K562 (cell line): ENCODE results near the gene MIDN. TPM values are rescaled to one million over a fixed set of nuclear protein-coding genes. Genes with fewer than 3 reads are reported as not detected.

ENCODE experiments used
- ERF ChIP-seq: fragments of 450-650 bp; formaldehyde crosslinking; IDR thresholded peaks from 2 replicates; pipeline ENCODE4 v1.4.0; 2020; ENCODE audit warnings: mild to moderate bottlenecking, mixed read lengths
- ETV5 ChIP-seq: sonication (generic); formaldehyde crosslinking; IDR thresholded peaks from 2 replicates; pipeline ENCODE4 v1.4.0; 2020; ENCODE audit warnings: low read depth, mild to moderate bottlenecking, missing genetic modification reagents
- L3MBTL2 ChIP-seq: fragments of 450-650 bp; IDR thresholded peaks from 2 replicates; pipeline ENCODE4 v1.6.1; 2016; ENCODE audit warnings: mild to moderate bottlenecking, moderate library complexity
- MXD1 ChIP-seq: fragments of 250-450 bp; sonication (Bioruptor Pico); IDR thresholded peaks from 2 replicates; pipeline ENCODE4 v1.8.0; 2021; ENCODE audit warnings: borderline replicate concordance, mild to moderate bottlenecking, moderate library complexity; ENCODE audit not compliant: poor library complexity, severe bottlenecking
- PRPF4 ChIP-seq: fragments of 200-400 bp; formaldehyde crosslinking; IDR thresholded peaks from one replicate; pipeline ENCODE4 v1.6.1; 2017; ENCODE audit warnings: low read length, low read depth, mild to moderate bottlenecking; ENCODE audit not compliant: insufficient read depth, poor library complexity, severe bottlenecking
- PTTG1 ChIP-seq: fragments of 450-650 bp; IDR thresholded peaks from 2 replicates; pipeline ENCODE4 v1.6.1; 2016; ENCODE audit warnings: low read depth, mild to moderate bottlenecking, missing genetic modification characterization, missing compliant biosample characterization
- SIRT6 ChIP-seq: IDR thresholded peaks from one replicate; pipeline ENCODE4 v1.6.1; 2012; ENCODE audit warnings: low read depth, mild to moderate bottlenecking, control low read depth, inconsistent platforms, low read length, moderate library complexity
- SRSF3 ChIP-seq: fragments of 200-400 bp; formaldehyde crosslinking; IDR thresholded peaks from 2 replicates; pipeline ENCODE4 v1.6.1; 2016; ENCODE audit warnings: mild to moderate bottlenecking, low read length, moderate library complexity; ENCODE audit not compliant: insufficient read depth
- TAF15 ChIP-seq: fragments of 200-400 bp; formaldehyde crosslinking; IDR thresholded peaks from 2 replicates; pipeline ENCODE4 v1.6.1; 2017; ENCODE audit warnings: mild to moderate bottlenecking, low read depth, low read length, moderate library complexity
- ZFP30 ChIP-seq: fragments of 250-450 bp; sonication (Bioruptor Pico); IDR thresholded peaks from 2 replicates; pipeline ENCODE4 v1.8.0; 2022; ENCODE audit warnings: moderate library complexity, mild to moderate bottlenecking, inconsistent platforms, borderline replicate concordance
- ZFX ChIP-seq: sonication (generic); formaldehyde crosslinking; IDR thresholded peaks from 2 replicates; pipeline ENCODE4 v1.8.0; 2022; ENCODE audit warnings: mild to moderate bottlenecking, missing genetic modification reagents, moderate library complexity
- ZNF584 ChIP-seq: fragments of 200-800 bp; sonication (Bioruptor generic); IDR thresholded peaks from 2 replicates; pipeline ENCODE4 v1.6.1; 2016; ENCODE audit warnings: low read depth, mild to moderate bottlenecking, missing genetic modification characterization, missing compliant biosample characterization
- ZNF740 ChIP-seq, 3 experiments: fragments of 200-800 bp in 1 of 3; sonication (Bioruptor generic) in 1 of 3; sonication (generic) in 1 of 3; formaldehyde crosslinking in 1 of 3; IDR thresholded peaks; 2 replicates each; pipeline versions ENCODE4 v1.6.1 to v1.8.0; 2016 to 2022; ENCODE audit warnings: mild to moderate bottlenecking in 2 of 3, missing compliant biosample characterization in 2 of 3, missing genetic modification characterization in 2 of 3, missing genetic modification reagents in 1 of 3
- polyA plus RNA-seq, 8 experiments: library from polyadenylated mRNA; depleted of rRNA in 4 of 8; stranded (reverse) in 5 of 8; unstranded in 3 of 8; fragments of >200 nt; fragmentation: Nextera tagmentation in 2 of 8; fragmentation: Illumina TruSeq in 1 of 8; extraction: Ambion mirVana in 2 of 8; extraction: Trizol in 1 of 8; gene quantifications; 2 replicates each; pipeline versions ENCODE4 v1.2.1 to v1.2.3, GENCODE V29; 2011 to 2014; ENCODE audit warnings: inconsistent platforms in 1 of 8, missing spikeins in 1 of 8
- total RNA-seq, 7 experiments: library from RNA; depleted of rRNA in 6 of 7; stranded (reverse); fragments of >200 nt in 6 of 7; fragmentation: Illumina TruSeq in 2 of 7; extraction: Trizol in 2 of 7; gene quantifications; 2 replicates each; pipeline versions ENCODE4 v1.2.1 to v1.2.3, GENCODE V29; 2011 to 2021; ENCODE audit warnings: low replicate concordance in 1 of 7
- TF ChIP-seq, protein P1 (sequence below): sonication (generic); formaldehyde crosslinking; IDR thresholded peaks from 2 replicates; pipeline ENCODE4 v1.8.0; 2023; ENCODE audit warnings: mild to moderate bottlenecking, missing genetic modification reagents
- TF ChIP-seq, protein P2 (sequence below): fragments of 450-650 bp; formaldehyde crosslinking; conservative IDR thresholded peaks from 2 replicates; pipeline ENCODE4 v1.4.0; 2022; ENCODE audit warnings: mild to moderate bottlenecking, missing genetic modification characterization
- TF ChIP-seq, protein P3 (sequence below): fragments of 200-800 bp; sonication (Bioruptor generic); IDR thresholded peaks from 2 replicates; pipeline ENCODE4 v1.6.1; 2017; ENCODE audit warnings: missing genetic modification characterization, missing compliant biosample characterization
- TF ChIP-seq, protein P4 (sequence below): conservative IDR thresholded peaks from 2 replicates; pipeline ENCODE4 v1.6.1; 2011; ENCODE audit warnings: low read depth, mild to moderate bottlenecking, low read length; ENCODE audit not compliant: control insufficient read depth

Gene MIDN
- total and polyA plus RNA-seq, 9 of the 15 experiments (the other 6 are each of a cell fraction or from before 2014, with no cell fraction given): 0.17 to 120 (median 10.1) TPM

DNA sequence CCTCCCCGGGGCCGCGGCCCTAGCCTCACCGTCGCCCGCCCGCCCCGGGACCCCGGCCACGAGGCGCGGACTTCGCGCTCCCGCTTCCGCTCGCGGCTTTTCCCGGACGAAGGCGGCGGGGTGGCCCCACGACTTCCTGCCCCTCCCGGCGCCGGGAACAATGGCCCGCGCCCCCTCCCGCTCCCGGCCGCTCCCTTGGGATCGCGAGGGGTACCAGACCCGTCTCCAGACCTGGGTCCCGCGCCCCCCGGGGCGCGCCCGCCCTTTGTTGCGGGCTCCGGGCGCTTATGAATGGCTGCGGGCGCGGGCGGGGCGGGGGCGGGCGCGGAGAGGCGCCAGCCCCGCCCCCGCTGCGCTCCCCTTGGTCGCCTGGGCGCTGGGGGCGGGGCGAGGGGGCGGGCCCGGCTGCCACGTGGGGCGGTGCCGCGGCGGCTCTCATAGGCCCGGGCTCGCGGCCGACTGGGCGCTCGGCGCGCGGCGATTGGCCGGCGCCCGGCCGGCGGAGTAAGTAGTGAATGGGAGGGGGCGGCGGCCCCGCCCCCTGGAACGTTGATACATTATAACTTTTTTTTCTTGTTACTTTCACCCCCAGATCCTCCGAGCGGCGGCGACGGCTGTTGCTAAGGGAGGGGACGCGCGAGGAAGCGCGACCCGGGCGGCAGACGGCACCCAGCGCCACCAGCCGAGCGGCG lies 1.1 kb downstream of the MIDN start (continued):
- no peak for TF ChIP-seq MXD1 (CRISPR knock-in tag)
- TF ChIP-seq ZFP30: no peak
- no peak for TF ChIP-seq PTTG1 (tag)
- no peak for TF ChIP-seq ZNF740 (CRISPR knock-in tag; IDR thresholded peaks at IDR 0.05)
- no peak; a peak in 1 of 4 replicates for TF ChIP-seq ZNF740 (tag; IDR thresholded peaks at IDR 0.05)
- TF ChIP-seq ZFX (CRISPR knock-in tag): no peak
- no peak for TF ChIP-seq SIRT6
- TF ChIP-seq, protein P1, sequence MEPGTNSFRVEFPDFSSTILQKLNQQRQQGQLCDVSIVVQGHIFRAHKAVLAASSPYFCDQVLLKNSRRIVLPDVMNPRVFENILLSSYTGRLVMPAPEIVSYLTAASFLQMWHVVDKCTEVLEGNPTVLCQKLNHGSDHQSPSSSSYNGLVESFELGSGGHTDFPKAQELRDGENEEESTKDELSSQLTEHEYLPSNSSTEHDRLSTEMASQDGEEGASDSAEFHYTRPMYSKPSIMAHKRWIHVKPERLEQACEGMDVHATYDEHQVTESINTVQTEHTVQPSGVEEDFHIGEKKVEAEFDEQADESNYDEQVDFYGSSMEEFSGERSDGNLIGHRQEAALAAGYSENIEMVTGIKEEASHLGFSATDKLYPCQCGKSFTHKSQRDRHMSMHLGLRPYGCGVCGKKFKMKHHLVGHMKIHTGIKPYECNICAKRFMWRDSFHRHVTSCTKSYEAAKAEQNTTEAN (CRISPR knock-in tag): no peak
- TF ChIP-seq, protein P2, sequence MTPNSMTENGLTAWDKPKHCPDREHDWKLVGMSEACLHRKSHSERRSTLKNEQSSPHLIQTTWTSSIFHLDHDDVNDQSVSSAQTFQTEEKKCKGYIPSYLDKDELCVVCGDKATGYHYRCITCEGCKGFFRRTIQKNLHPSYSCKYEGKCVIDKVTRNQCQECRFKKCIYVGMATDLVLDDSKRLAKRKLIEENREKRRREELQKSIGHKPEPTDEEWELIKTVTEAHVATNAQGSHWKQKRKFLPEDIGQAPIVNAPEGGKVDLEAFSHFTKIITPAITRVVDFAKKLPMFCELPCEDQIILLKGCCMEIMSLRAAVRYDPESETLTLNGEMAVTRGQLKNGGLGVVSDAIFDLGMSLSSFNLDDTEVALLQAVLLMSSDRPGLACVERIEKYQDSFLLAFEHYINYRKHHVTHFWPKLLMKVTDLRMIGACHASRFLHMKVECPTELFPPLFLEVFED (CRISPR knock-in tag): no peak
- no peak for TF ChIP-seq TAF15
- TF ChIP-seq, protein P3, sequence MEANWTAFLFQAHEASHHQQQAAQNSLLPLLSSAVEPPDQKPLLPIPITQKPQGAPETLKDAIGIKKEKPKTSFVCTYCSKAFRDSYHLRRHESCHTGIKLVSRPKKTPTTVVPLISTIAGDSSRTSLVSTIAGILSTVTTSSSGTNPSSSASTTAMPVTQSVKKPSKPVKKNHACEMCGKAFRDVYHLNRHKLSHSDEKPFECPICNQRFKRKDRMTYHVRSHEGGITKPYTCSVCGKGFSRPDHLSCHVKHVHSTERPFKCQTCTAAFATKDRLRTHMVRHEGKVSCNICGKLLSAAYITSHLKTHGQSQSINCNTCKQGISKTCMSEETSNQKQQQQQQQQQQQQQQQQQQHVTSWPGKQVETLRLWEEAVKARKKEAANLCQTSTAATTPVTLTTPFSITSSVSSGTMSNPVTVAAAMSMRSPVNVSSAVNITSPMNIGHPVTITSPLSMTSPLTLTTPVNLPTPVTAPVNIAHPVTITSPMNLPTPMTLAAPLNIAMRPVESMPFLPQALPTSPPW: peak; percentile 70
- TF ChIP-seq SRSF3: no peak
- TF ChIP-seq L3MBTL2: peak; percentile 96
- no peak for TF ChIP-seq ZNF584 (CRISPR knock-in tag)
- TF ChIP-seq ETV5 (CRISPR knock-in tag): no peak
- peak; percentile 1 for TF ChIP-seq PRPF4
- no peak for TF ChIP-seq ERF (CRISPR knock-in tag)
- TF ChIP-seq, protein P4, sequence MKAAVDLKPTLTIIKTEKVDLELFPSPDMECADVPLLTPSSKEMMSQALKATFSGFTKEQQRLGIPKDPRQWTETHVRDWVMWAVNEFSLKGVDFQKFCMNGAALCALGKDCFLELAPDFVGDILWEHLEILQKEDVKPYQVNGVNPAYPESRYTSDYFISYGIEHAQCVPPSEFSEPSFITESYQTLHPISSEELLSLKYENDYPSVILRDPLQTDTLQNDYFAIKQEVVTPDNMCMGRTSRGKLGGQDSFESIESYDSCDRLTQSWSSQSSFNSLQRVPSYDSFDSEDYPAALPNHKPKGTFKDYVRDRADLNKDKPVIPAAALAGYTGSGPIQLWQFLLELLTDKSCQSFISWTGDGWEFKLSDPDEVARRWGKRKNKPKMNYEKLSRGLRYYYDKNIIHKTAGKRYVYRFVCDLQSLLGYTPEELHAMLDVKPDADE: 0 out of 2 replicates have a peak, but pooled peaks have one; percentile 18
